HG03159 (cell line): ENCODE results near the gene WDR91.
A peak's percentile ranks its signal among the peaks of the same experiment; 100 is the strongest.

Source experiments
- ATAC-seq: cut with Tn5 transposase; IDR thresholded peaks from one replicate; pipeline ENCODE4 v1.9.1; 2021; ENCODE audit warnings: mild to moderate bottlenecking, moderate library complexity; ENCODE audit not compliant: unreplicated experiment

The WDR91 gene

DNA sequence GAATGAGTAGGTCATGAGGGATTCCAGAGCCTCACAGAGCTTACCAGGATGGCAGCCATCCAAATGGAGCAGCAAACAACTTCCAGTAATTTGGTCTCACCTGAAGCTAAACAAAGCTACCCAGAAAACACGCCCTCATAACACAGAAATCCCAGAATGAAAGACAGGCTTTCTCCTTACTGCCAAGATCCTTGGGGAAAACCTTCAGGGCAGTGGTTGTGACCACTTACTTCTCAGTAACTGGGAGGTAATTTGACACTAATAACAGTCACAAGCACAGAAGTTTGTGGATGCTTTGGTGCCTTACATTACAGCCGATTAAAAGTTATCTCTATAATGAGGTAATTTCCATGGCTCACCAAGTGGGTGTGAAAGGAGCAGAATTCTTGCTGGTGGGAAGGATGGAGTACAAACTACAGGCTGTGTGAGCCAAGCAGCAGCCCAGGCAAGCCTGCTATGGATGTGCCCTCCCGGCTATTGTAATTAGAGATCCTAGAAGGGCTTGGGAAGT, 10.4 kb downstream of the WDR91 start:
- no peak for ATAC-seq

DNA sequence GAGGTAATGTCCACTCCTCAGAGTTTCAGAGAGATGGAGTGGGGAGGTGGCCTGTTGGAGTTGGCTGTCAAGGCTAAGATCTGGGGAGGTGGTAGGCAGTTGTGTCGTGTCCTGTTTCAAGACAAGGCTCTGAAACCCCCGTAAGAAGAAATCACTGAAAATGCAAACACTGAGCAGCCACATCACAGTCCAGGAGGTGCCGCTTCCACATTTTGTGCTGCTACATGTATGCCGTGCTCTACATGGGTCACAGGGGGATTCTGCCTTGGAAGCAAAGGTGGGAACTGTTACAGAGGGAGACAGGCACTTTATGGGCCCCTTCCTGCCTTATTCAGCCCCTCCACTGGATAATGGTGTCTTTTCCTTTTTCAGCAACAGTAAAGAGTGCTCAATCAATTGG, 11.9 kb downstream of the WDR91 start:
- no peak for ATAC-seq

DNA sequence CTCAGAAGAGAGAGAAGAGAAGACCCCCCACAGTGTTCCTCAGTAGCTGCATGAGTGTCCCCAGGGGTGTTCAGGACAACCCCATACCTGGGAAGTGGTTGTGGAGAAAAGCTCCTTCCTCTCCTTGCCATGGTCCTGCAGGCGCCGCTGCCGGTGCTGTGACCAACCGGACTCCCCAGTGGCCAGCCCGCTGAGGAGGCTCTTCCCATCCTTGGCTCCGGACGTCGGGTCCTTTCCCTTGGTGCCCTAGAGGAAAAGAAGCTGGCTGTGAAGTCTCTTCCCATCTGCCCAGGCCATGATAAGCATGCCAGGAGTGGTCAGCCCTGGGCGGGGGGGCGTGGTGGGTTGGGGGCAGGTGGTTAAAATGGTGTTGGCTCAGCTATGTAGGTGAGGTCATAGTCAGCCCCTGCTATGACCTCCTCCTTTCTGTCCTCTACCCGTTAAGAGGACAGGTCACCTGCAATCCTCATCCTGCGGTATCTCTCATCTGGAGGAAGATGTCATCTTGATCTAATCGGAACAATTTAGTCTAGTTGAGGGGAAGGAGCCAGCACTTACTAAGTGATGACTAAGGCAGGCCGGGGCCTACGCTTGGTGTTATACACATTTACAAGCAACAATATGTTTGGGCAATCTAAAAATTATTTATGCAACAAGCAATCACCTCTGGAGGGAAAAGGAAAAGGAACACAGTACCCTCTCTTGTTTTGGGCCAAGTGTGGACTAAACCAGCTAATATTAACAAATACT, 13.2 kb downstream of the WDR91 start:
- ATAC-seq: no peak

DNA sequence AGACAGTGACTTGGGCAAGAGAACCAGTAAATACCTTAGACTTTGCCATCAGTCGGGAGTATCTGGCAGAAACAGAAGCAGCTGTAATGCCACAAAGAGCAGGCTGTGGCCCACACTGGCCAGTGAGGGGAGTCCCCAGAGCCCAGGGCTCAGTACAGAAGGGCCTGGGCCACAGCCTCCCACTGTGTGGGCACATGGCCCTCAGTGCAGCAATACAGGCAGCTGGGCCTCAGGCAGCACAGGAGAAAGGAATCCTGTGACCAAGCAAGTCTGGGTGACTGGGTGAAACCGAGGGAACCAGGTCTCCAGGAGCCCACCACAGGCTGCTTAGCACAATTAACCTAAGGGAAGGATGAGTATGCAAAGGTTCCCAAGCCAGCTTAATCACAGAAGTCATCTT, 14.0 kb downstream of the WDR91 start:
- no peak for ATAC-seq

DNA sequence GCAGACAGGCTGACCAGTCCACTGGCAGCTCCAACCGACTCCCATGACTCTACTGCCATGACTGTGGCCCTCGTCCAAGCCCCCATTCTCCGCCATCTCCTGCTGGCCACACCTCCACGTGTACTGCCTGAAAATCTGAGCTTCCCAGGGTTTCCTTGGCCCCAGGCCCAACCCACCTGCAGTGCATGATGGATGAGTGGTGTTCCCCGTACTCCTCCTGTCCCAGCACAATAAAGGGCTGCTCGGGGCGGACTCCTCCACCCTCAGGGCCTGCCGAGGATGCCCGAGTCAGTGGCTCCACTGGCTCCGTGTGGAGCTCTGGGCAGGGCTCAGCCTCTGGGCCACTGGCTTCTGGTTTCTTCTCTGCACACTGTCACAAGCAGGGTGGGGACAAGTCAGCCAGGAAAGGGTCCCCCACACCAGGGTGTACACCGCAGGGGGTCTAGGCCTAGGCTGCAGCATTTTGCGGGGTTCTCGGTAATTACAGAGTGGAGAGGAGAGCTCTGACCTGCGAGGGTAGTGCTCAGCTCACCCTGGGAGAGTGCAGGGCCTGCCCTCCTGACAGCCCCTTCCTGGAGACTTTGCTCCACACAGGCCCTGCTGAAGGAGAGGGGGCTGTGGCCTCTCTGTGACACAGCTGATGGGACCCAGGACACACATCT, 15.2 kb downstream of the WDR91 start:
- no peak for ATAC-seq

DNA sequence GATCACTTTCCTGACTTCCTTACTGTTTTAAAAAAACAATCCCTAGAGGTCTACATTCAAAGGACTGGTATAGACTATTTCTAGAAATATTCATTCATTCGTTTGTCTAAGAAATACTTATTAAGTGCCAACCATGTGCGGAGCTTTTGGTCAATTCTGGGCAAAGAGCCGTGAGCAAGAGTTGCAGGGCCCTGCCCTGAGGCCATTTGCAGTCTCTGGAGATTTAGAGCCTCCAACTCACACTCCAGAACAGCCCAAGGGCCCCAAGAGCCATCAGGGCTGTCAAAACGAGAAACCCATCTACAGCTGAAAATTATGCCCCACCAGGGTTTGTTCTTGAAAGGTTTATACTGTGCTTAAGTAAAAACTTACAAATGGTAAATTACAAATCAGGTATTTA, 16.2 kb downstream of the WDR91 start:
- no peak for ATAC-seq

DNA sequence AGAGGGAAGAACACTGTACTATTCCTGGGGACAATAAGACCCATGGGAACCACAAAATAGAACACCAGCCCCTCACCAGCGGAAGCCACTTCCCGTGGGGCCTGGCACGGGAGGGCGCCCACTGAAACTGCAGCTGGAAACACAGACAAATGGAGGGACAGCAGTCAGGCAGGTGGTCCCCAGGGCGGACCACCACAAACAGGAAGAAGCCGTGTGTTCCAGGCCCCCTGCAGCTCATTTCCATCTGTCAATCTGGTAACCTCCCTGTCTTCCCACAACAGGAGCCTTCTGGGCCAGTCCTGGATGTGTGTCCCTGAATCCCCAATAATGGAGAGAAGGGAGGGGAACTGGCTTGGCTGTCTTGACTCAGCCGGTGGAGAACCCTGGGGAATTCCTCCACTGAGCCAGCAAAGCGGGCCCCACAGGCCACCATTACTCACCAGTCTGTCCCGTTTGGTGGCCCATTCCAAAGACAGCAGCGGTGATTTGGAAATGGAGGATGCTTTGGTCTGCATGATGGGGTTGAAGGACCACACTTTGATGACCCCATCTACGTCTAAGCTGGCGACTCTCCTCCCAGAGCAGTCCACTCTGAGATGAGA, 16.7 kb downstream of the WDR91 start:
- no peak for ATAC-seq

DNA sequence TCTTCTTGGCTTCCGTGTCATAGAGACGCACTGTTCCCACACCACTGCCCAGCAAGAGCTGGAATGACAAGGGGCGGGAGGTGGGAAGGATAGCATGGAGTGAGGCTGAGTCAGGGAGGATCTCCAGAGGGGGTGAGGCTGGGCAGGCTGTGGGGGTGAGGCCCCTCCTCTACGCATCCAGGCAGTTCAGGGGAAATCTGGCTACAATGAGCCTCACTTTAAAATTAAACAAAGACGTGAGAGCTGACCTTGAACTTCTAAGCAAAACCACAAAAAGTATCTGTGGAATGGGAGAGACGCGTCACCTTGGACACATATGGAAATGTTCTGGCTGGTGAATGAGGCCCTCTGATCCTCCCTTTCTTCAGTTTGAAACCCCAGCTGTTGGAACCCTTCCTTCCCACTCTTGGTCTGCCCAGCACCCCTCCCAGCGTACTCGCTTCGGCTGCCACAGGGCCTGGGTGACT, 17.7 kb downstream of the WDR91 start:
- no peak for ATAC-seq

DNA sequence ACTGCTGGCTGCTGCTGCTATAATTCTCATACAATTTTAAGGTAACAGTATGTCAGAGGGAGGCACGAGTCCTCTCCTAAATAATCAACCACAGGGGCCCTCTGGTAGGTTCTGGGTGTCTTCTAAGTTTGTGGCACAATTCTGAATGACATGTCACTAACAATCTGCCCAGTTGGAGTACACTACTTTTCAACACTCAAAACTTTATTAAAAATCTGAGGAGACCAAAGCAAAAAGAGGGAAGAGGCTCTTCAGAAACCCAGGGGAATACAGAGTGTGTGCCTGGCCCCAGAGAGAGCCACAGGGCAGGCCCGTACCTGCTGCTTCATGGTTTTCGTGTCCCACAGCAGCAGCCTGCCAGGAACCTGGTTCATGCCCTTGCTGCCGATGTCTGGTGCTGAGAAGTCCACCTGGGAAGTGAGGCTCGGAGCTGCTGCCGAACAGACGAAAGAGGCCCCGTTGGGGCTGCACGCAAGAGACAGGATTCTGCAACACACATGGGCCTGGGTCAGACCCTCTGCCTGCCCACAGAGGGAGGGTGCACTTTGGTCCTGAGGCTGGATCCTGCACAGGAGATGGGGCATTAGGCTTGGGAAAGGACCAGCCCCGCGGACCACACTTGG, 18.3 kb downstream of the WDR91 start:
- no peak for ATAC-seq

DNA sequence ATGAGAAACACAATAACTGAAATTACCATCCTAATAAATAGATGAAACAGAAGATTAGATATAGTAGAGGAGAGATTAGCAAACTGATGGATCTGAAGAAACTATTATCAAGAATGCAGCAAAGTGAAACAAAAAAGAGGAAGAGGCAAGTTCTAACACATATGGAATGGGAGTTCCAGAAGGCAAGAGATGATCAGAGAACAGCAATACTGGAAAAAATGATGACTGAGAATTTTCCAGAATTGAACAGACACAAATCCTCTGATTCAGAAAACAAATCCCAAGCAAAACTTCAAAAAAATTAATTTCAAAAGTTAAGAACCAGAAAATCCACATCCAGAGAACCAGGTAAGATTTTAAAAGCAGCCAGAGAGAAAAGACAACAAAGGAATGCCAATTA, 20.6 kb downstream of the WDR91 start:
- no peak for ATAC-seq

DNA sequence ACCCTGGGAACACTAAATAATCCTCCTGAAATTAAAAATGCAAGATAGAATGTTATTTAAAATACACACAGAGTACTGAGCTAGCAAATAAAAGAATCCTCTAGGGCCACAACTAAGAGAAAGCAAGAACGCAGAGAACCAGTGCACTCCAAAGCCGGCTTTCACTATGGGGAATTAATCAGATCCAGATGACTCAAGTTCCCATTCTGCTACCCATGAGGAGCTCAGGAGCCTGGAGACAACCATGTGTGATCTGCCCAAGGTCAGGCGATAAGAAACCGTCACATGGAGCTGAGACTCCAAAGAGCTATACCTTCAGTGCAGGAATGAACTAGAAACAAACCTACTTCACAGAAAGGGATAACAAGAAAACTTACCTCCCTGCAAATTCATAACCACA, 21.4 kb downstream of the WDR91 start:
- no peak for ATAC-seq

DNA sequence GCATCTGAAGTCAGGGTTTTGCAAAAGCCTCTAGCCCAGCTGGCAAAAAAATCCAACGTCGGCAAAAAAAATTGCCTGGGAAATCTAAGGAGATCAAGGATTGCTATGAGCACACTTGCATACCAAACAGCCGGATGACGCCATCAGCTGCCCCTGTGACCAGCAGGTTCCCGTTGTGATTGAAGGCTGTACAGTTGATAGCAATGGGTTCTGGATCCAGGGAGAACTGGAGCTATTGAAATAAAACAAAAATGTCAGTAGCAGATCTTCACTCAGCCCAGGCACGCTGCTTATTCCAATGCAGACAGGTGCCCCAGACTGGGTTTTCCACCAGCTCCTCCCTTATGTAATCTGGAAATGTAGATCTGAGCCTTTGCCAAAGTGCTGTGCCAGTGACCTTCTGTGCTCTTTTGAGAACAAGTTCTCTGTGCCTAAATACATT, 22.1 kb downstream of the WDR91 start:
- no peak for ATAC-seq

DNA sequence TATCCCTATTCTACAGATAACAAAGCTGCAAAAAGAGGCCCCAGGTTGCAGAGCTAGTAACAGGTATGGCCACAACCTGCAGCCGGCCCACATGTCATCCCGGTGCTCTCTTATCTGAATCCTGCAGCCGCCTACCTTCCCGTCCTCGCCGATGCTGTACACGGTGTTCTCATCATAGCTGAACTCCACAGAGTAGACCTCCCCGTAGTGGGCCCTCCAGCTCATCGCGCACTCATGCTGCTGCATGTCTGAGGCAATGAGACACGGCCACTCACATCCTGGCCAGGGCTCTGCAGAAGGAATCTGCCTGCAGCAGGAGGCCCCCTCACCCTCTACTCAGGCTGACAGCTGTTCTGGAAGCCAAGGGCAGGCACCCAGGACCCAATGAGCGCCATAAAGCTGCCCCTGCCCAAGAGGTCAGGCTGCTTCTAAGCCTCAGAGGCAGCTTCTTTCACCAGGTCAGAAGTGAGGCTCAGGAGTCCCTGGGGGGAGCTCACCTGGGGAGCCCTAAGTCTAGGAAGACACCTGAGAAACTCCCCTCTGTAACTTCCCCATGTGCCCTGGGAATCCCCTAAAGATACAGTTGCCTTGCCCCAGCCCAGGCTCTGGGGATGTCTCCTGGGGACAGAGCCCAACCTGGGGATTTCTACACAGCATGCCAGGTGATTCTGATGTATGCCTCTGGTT, 22.9 kb downstream of the WDR91 start:
- peak; percentile 48 for ATAC-seq

DNA sequence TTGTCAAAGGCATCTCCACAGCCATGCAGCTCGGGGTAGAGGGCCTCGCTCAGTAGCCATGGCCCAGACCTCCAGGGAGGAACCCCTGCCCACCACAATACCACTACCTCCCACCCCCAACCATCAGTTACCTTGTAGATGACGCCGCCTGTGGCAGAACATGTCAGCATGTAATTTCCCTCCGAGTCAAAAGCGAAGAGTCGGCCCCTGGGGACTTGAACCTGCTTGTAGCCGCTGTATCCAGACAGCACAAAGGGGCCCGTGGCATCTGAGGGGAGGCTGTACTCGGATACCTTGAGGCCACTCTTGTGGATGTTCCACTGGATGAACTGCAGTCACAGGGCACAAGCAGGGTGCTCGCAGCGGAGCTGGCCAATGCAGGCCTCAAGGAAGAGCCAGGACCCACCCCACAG, 24.5 kb downstream of the WDR91 start:
- ATAC-seq: peak; percentile 55

DNA sequence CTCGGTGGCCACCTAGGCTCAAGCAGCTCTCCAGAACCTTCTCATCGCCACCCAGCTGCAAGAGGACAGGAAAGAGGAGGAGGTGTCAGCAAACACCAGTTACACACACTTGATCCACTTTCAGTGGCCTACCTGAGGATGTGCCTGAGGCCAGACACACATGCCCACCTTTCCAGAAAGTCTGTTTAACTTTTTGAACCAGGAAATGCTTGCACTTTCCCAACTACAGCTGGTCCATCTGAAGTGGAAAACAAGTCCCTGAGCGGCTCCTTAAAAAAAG, 25.1 kb downstream of the WDR91 start:
- no peak for ATAC-seq

DNA sequence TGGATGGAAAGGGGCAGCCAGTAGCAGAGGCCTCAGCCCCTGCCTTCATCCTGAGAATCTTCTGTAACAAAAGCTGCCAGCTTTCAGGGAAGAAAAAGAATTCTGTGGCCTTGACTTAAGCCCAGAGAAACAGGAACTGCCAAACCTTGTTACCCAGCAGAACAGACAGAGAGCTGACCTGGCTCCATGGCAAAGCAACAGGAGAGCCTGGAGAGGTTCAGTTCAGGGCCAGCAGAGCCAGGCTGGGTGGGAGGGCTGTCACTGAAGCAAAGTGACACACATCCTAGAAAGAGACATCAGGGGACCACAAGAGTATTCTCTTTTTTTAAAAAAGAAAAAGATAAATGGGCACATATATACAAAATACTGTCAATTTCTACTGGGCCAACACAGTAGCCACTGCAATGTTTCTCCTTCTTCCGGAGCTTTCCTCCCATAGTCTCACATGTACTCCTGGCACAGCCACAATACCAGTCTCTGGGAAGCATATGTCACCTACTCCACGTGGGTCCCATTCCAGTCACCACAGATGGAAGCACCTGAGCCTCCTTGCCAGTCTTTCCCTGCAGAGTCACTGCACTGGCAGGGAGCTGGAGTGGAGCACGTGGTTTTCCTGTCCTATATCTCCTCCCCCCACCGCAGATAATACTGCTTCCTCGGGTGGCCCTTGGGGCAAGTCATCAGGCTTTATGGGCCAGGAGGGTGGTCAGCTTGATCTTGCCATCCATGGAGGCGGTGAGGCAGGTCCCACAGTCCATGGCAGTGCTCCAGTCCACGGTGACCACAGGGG, 25.7 kb downstream of the WDR91 start:
- ATAC-seq: no peak

DNA sequence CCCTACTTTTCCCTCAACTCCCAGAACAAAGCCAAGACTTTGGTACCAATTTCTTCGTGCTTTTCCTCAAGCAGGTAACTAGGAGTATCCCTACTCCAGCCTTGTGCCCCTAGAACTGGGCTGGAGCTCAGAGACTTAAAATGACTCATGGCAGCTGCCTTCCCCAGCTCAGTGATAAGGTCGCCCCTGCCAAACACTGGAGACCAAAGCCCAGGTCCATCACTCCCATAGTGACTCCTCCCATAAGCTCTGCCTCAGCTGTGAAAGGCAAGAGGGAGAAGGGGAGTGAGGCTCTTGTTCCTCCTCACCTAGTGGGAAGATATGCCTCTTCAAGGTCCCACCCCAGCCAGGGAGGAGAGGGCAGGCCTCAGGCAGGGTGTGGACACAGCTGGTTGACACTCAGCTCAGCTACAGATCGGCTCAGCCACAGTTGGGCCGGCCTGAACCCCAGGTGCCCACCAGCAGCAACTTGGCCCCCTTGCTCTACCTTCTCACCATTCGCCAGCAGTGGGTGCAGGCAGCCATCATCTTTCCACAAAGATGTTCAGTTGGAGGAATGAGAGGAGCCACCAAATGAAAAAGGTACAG, 27.0 kb downstream of the WDR91 start:
- ATAC-seq: no peak

DNA sequence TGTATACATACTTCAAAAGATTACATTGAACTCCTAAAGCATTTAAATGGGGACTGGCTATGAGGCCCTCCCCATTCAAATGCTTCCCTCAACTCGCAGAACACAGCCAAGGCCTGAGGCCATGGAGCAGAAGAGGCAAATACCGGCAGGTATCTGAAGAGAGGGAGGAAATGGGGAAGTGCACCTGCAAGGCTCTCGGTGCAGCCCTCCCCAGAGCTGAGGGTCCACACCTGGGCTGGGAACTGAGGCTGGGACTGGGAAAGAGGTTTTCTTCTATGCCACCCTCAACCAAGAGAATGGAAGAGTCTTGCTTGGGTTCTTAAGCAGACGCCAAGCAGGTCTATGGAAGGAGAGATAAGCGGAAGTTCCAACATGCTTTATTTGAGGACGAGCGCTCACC, 27.8 kb downstream of the WDR91 start:
- ATAC-seq: no peak

DNA sequence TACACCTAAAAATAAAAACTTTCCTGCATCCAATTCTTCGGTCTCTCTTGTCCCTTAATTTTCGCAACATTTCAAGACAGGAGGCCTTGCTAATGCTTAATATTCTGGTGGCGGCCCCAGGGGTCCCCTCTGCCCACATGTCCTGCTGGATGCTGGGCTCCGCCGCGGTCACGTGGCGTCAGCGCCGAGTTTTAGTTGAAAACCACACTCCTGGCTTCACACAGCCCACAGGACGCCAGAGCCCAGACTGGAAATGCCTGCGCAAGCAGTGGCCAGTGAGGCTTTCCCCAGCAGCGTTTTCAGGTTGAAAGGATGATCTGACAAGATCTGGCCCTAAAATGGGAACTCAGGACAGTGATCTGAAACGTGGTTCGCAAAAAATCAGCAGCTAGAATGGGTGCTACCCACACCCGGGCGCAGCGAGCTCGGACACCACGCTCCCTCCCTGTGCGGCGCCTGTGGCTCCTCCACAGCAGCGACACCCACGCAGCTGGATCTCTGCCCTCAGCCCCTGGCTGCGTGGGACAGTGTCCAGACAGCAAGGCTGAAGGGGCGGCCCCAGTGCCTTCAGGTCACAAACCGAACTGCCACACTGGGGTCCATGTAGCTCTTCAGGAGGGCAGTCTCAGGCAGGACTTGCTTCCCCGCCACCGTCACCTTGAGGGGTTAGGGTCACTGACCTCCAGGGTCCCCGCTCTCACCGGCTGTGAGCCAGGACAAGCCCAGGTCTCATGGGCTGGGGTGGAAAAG, 29.2 kb downstream of the WDR91 start:
- no peak for ATAC-seq
